HuH-7.5 (cell line): ENCODE data around the gene ZNF860.
"Not testable (repeated sequence)": the region's sequence is repeated elsewhere in the genome, so short reads cannot be mapped to it uniquely, and the experiment has no call there.

ENCODE experiments used
- DNase-seq: peaks from one replicate; pipeline ENCODE4 v3.0.0; 2011; ENCODE audit warnings: low spot score

ZNF860 gene

GRCh38 chr3:31997500-31997899 lies 15.9 kb downstream of the ZNF860 start:
- DNase-seq = no peak

- no peak for DNase-seq
Measured at GRCh38 chr3:31999907-32000439, 18.4 kb downstream of the ZNF860 start.

GRCh38 chr3:32000877-32001276 lies 19.3 kb downstream of the ZNF860 start:
- no peak for DNase-seq

GRCh38 chr3:32002561-32003368 lies 21.2 kb downstream of the ZNF860 start:
- no peak for DNase-seq

- DNase-seq = no peak
Measured at GRCh38 chr3:32003380-32003779, 21.8 kb downstream of the ZNF860 start.

- DNase-seq = no peak
Measured at GRCh38 chr3:32004113-32004765, 22.7 kb downstream of the ZNF860 start.

- no peak for DNase-seq
Measured at GRCh38 chr3:32009101-32009500, 27.6 kb downstream of the ZNF860 start.

GRCh38 chr3:32009957-32010356 lies 28.4 kb downstream of the ZNF860 start:
- no peak for DNase-seq

GRCh38 chr3:32010699-32011098 lies 29.1 kb downstream of the ZNF860 start:
- not testable (repeated sequence) for DNase-seq

GRCh38 chr3:32015638-32016037 lies 34.1 kb downstream of the ZNF860 start:
- DNase-seq = not testable (repeated sequence)

GRCh38 chr3:32017286-32017685 lies 35.7 kb downstream of the ZNF860 start:
- DNase-seq = no peak

- DNase-seq = peak; percentile 36
Measured at GRCh38 chr3:32018757-32019564, 37.4 kb downstream of the ZNF860 start.

- DNase-seq = no peak
Measured at GRCh38 chr3:32021155-32021554, 39.6 kb downstream of the ZNF860 start.

- DNase-seq = no peak
Measured at GRCh38 chr3:32021748-32022147, 40.2 kb downstream of the ZNF860 start.

GRCh38 chr3:32022947-32023346 lies 41.4 kb downstream of the ZNF860 start:
- DNase-seq = no peak

GRCh38 chr3:32026593-32026992 lies 45.0 kb downstream of the ZNF860 start:
- DNase-seq = no peak

GRCh38 chr3:32037932-32038267 lies 56.4 kb downstream of the ZNF860 start:
- DNase-seq = no peak

GRCh38 chr3:32041316-32041715 lies 59.8 kb downstream of the ZNF860 start:
- DNase-seq = no peak
